HEK293 (cell line): ENCODE measurements around the gene SRMS.

Experiments
- CTCF ChIA-PET: fragments of 350-600 bp; formaldehyde crosslinking; extraction: SDS; loops from one replicate; lab custom pipeline; 2021; ENCODE audit warnings: antibody characterized with exemption; lab: Yijun Ruan, JAX
- POLR2A ChIA-PET: fragments of 300-600 bp; formaldehyde crosslinking; extraction: SDS; loops from one replicate; lab custom pipeline; 2020; ENCODE audit warnings: antibody characterized with exemption, inconsistent platforms; lab: Yijun Ruan, JAX
- H3K27ac ChIP-seq: fragments of 200-500 bp; sonication (Bioruptor generic); 2 replicates; pipeline ENCODE4 v1.5.1; 2014; ENCODE audit warnings: low read depth, low read length, control low read depth, inconsistent platforms; ENCODE audit errors: extremely low read depth
- H3K36me3 ChIP-seq, 2 experiments: fragments of 200-500 bp in 1 of 2; sonication (Bioruptor generic) in 1 of 2; 1 replicate in 1 of 2; 2 replicates in 1 of 2; pipeline ENCODE4 v1.5.1; 2014 to 2017; ENCODE audit warnings: inconsistent platforms in 2 of 2, low read length in 2 of 2; ENCODE audit not compliant: control insufficient read depth in 2 of 2, insufficient read depth in 1 of 2
- H3K4me1 ChIP-seq: fragments of 200-500 bp; sonication (Bioruptor generic); 2 replicates; pipeline ENCODE4 v1.5.1; 2014; ENCODE audit warnings: mild to moderate bottlenecking, low read length, inconsistent platforms; ENCODE audit not compliant: control insufficient read depth, insufficient read depth
- H3K4me3 ChIP-seq: 2 replicates; pipeline ENCODE4 v1.5.1; 2011; ENCODE audit warnings: low read depth, mild to moderate bottlenecking, control low read depth, low read length, moderate library complexity
- H3K9me3 ChIP-seq: fragments of 200-500 bp; sonication (Bioruptor generic); 2 replicates; pipeline ENCODE4 v1.5.1; 2014; ENCODE audit warnings: low read depth, low read length, inconsistent platforms; ENCODE audit not compliant: control insufficient read depth, insufficient read depth
- BCL11A ChIP-seq: fragments of 450-650 bp; formaldehyde crosslinking; IDR thresholded peaks from 2 replicates; pipeline ENCODE4 v1.5.1; 2016; ENCODE audit warnings: low read depth, missing biosample characterization, missing genetic modification characterization
- GLIS2 ChIP-seq: fragments of 450-650 bp; formaldehyde crosslinking; IDR thresholded peaks from 2 replicates; pipeline ENCODE4 v1.5.1; 2016; ENCODE audit warnings: missing biosample characterization, missing genetic modification characterization
- HOXC10 ChIP-seq: sonication (generic); formaldehyde crosslinking; IDR thresholded peaks from 2 replicates; pipeline ENCODE4 v1.8.1; 2023; ENCODE audit warnings: mild to moderate bottlenecking, missing genetic modification reagents
- HOXD13 ChIP-seq: sonication (generic); formaldehyde crosslinking; IDR thresholded peaks from 2 replicates; pipeline ENCODE4 v1.8.0; 2022; ENCODE audit warnings: missing genetic modification reagents, borderline replicate concordance
- KLF1 ChIP-seq: fragments of 450-650 bp; formaldehyde crosslinking; IDR thresholded peaks from 2 replicates; pipeline ENCODE4 v1.5.1; 2016; ENCODE audit warnings: missing biosample characterization, missing genetic modification characterization
- MEIS1 ChIP-seq: sonication (generic); formaldehyde crosslinking; IDR thresholded peaks from 2 replicates; pipeline ENCODE4 v1.8.1; 2022; ENCODE audit warnings: missing genetic modification reagents, mild to moderate bottlenecking, borderline replicate concordance
- MYNN ChIP-seq: fragments of 450-650 bp; formaldehyde crosslinking; IDR thresholded peaks from 2 replicates; pipeline ENCODE4 v1.5.1; 2016; ENCODE audit warnings: missing biosample characterization, missing genetic modification characterization, borderline replicate concordance
- SALL2 ChIP-seq: fragments of 450-650 bp; formaldehyde crosslinking; IDR thresholded peaks from 2 replicates; pipeline ENCODE4 v1.5.0; 2017; ENCODE audit warnings: missing biosample characterization, mild to moderate bottlenecking, missing genetic modification characterization, borderline replicate concordance
- SP3 ChIP-seq: fragments of 450-650 bp; formaldehyde crosslinking; IDR thresholded peaks from 2 replicates; pipeline ENCODE4 v1.5.1; 2016; ENCODE audit warnings: missing biosample characterization, missing genetic modification characterization
- SP7 ChIP-seq: fragments of 450-650 bp; formaldehyde crosslinking; IDR thresholded peaks from 2 replicates; pipeline ENCODE4 v1.5.1; 2016; ENCODE audit warnings: missing biosample characterization, missing genetic modification characterization
- ZBTB1 ChIP-seq: fragments of 450-650 bp; formaldehyde crosslinking; IDR thresholded peaks from 2 replicates; pipeline ENCODE4 v1.5.1; 2016; ENCODE audit warnings: missing biosample characterization, missing genetic modification characterization
- ZBTB48 ChIP-seq: fragments of 450-650 bp; formaldehyde crosslinking; IDR thresholded peaks from 2 replicates; pipeline ENCODE4 v1.5.1; 2016; ENCODE audit warnings: missing biosample characterization, missing genetic modification characterization
- ZBTB6 ChIP-seq: fragments of 450-650 bp; formaldehyde crosslinking; IDR thresholded peaks from 2 replicates; pipeline ENCODE4 v1.5.1; 2017; ENCODE audit warnings: missing biosample characterization, missing genetic modification characterization
- ZNF202 ChIP-seq: fragments of 450-650 bp; formaldehyde crosslinking; IDR thresholded peaks from 2 replicates; pipeline ENCODE4 v1.5.1; 2016; ENCODE audit warnings: missing biosample characterization, missing genetic modification characterization, borderline replicate concordance
- ZNF266 ChIP-seq: fragments of 450-650 bp; formaldehyde crosslinking; IDR thresholded peaks from 2 replicates; pipeline ENCODE4 v1.5.1; 2016; ENCODE audit warnings: missing biosample characterization, missing genetic modification characterization, low read depth
- ZNF416 ChIP-seq: fragments of 450-650 bp; formaldehyde crosslinking; IDR thresholded peaks from 2 replicates; pipeline ENCODE4 v1.5.1; 2016; ENCODE audit warnings: missing biosample characterization, missing genetic modification characterization
- ZNF514 ChIP-seq: fragments of 450-650 bp; formaldehyde crosslinking; IDR thresholded peaks from 2 replicates; pipeline ENCODE4 v1.5.1; 2016; ENCODE audit warnings: missing biosample characterization, missing genetic modification characterization
- ZNF544 ChIP-seq: fragments of 450-650 bp; formaldehyde crosslinking; IDR thresholded peaks from 2 replicates; pipeline ENCODE4 v1.5.0; 2017; ENCODE audit warnings: missing biosample characterization, missing genetic modification characterization
- ZNF596 ChIP-seq: fragments of 450-650 bp; IDR thresholded peaks from 2 replicates; pipeline ENCODE4 v1.5.0; 2018; ENCODE audit warnings: missing biosample characterization, mild to moderate bottlenecking, missing genetic modification characterization, moderate library complexity
- ZNF621 ChIP-seq: fragments of 450-650 bp; formaldehyde crosslinking; IDR thresholded peaks from 2 replicates; pipeline ENCODE4 v1.5.1; 2017; ENCODE audit warnings: missing biosample characterization, missing genetic modification characterization
- ZNF629 ChIP-seq: fragments of 450-650 bp; formaldehyde crosslinking; IDR thresholded peaks from 2 replicates; pipeline ENCODE4 v1.5.1; 2017; ENCODE audit warnings: missing biosample characterization, missing genetic modification characterization
- ZNF76 ChIP-seq: fragments of 450-650 bp; formaldehyde crosslinking; IDR thresholded peaks from 2 replicates; pipeline ENCODE4; 2016; ENCODE audit warnings: low read depth, missing biosample characterization, missing genetic modification characterization, borderline replicate concordance
- TF ChIP-seq, protein P1 (sequence below): fragments of 450-650 bp; formaldehyde crosslinking; IDR thresholded peaks from 2 replicates; pipeline ENCODE4 v1.5.1; 2017; ENCODE audit warnings: missing biosample characterization, missing genetic modification characterization
- TF ChIP-seq, protein P2 (sequence below): fragments of 450-650 bp; formaldehyde crosslinking; IDR thresholded peaks from 2 replicates; pipeline ENCODE4 v1.5.1; 2016; ENCODE audit warnings: missing biosample characterization, missing genetic modification characterization
- TF ChIP-seq, protein P3 (sequence below): fragments of 450-650 bp; formaldehyde crosslinking; IDR thresholded peaks from 2 replicates; pipeline ENCODE4 v1.5.1; 2016; ENCODE audit warnings: missing biosample characterization, missing genetic modification characterization, borderline replicate concordance
- TF ChIP-seq, protein P4 (sequence below): fragments of 450-650 bp; IDR thresholded peaks from 2 replicates; pipeline ENCODE4 v1.5.1; 2018; ENCODE audit warnings: missing biosample characterization, missing genetic modification characterization

The SRMS gene

DNA sequence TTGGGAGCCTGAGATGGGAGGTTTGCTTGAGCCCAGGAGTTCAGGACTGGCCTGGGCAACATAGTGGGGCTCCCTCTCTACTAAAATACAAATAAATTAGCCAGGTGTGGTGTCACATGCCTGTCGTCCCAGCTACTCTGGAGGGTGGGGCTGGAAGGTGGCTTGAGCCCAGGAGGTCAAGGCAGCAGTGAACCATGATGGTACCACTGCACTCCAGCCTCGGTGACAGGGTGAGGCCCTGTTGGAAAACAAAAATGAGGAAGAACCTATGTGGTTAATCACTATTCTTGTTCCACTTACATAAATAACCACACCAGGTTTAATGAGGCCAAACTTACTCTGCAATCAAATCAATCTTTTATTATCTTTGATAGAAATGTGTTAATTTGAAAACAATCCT, 21.6 kb downstream of the SRMS start:
- no peak overlapping the region for H3K4me3 ChIP-seq
- CTCF ChIA-PET, result no interaction called here
- H3K27ac ChIP-seq, result no peak overlapping the region
- H3K9me3 ChIP-seq, result no peaks in the 10 kb centered on the region
- no peaks in the 10 kb centered on the region for H3K4me1 ChIP-seq
- peaks cover 0 to 24% of the 10 kb centered on the region in 2 experiments; a peak in 1 of 3 replicates for H3K36me3 ChIP-seq
- POLR2A ChIA-PET, result interaction anchor here (0.7 to 0.8 kb wide), 4 partner anchors 19 to 232 kb away, joined by 3 to 5 read pairs (median 4); no protein-coding TSS in a partner anchor
- TF ChIP-seq ZNF202 (tag by site-specific recombination) (no peak), ZNF621 (tag by site-specific recombination) (no peak), ZNF514 (tag by site-specific recombination) (no peak), ZNF416 (tag by site-specific recombination) (no peak), BCL11A (tag by site-specific recombination) (no peak), MEIS1 (CRISPR knock-in tag) (no peak), ZNF266 (tag by site-specific recombination) (no peak), SP3 (tag by site-specific recombination) (no peak), HOXD13 (CRISPR knock-in tag) (no peak), ZNF544 (tag by site-specific recombination) (no peak), ZBTB48 (no peak), ZNF629 (tag by site-specific recombination) (no peak), ZBTB6 (tag by site-specific recombination) (no peak), ZBTB1 (no peak), SP7 (tag by site-specific recombination) (no peak), SALL2 (tag by site-specific recombination) (no peak), GLIS2 (tag by site-specific recombination) (no peak), HOXC10 (CRISPR knock-in tag) (no peak)
- TF ChIP-seq, protein P1, sequence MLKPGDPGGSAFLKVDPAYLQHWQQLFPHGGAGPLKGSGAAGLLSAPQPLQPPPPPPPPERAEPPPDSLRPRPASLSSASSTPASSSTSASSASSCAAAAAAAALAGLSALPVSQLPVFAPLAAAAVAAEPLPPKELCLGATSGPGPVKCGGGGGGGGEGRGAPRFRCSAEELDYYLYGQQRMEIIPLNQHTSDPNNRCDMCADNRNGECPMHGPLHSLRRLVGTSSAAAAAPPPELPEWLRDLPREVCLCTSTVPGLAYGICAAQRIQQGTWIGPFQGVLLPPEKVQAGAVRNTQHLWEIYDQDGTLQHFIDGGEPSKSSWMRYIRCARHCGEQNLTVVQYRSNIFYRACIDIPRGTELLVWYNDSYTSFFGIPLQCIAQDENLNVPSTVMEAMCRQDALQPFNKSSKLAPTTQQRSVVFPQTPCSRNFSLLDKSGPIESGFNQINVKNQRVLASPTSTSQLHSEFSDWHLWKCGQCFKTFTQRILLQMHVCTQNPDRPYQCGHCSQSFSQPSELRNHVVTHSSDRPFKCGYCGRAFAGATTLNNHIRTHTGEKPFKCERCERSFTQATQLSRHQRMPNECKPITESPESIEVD (tag by site-specific recombination), result no peak
- TF ChIP-seq, protein P2, sequence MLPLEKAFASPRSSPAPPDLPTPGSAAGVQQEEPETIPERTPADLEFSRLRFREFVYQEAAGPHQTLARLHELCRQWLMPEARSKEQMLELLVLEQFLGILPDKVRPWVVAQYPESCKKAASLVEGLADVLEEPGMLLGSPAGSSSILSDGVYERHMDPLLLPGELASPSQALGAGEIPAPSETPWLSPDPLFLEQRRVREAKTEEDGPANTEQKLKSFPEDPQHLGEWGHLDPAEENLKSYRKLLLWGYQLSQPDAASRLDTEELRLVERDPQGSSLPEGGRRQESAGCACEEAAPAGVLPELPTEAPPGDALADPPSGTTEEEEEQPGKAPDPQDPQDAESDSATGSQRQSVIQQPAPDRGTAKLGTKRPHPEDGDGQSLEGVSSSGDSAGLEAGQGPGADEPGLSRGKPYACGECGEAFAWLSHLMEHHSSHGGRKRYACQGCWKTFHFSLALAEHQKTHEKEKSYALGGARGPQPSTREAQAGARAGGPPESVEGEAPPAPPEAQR (tag by site-specific recombination), result no peak

- Histone ChIP-seq H3K4me1 (no peaks in the 10 kb centered on the region), H3K9me3 (no peaks in the 10 kb centered on the region), H3K36me3 (peaks cover 0 to 24% of the 10 kb centered on the region in 2 experiments; a peak in 1 of 3 replicates), H3K27ac (no peak overlapping the region), H3K4me3 (no peak overlapping the region)
- CTCF ChIA-PET, result no interaction called here
- POLR2A ChIA-PET, result interaction anchor here (0.7 kb wide), 3 partner anchors 47 to 231 kb away, joined by 4 to 5 read pairs (median 4); no protein-coding TSS in a partner anchor
- TF ChIP-seq MYNN, result no peak
- TF ChIP-seq ZNF76 (tag by site-specific recombination), result no peak
- TF ChIP-seq, protein P3, sequence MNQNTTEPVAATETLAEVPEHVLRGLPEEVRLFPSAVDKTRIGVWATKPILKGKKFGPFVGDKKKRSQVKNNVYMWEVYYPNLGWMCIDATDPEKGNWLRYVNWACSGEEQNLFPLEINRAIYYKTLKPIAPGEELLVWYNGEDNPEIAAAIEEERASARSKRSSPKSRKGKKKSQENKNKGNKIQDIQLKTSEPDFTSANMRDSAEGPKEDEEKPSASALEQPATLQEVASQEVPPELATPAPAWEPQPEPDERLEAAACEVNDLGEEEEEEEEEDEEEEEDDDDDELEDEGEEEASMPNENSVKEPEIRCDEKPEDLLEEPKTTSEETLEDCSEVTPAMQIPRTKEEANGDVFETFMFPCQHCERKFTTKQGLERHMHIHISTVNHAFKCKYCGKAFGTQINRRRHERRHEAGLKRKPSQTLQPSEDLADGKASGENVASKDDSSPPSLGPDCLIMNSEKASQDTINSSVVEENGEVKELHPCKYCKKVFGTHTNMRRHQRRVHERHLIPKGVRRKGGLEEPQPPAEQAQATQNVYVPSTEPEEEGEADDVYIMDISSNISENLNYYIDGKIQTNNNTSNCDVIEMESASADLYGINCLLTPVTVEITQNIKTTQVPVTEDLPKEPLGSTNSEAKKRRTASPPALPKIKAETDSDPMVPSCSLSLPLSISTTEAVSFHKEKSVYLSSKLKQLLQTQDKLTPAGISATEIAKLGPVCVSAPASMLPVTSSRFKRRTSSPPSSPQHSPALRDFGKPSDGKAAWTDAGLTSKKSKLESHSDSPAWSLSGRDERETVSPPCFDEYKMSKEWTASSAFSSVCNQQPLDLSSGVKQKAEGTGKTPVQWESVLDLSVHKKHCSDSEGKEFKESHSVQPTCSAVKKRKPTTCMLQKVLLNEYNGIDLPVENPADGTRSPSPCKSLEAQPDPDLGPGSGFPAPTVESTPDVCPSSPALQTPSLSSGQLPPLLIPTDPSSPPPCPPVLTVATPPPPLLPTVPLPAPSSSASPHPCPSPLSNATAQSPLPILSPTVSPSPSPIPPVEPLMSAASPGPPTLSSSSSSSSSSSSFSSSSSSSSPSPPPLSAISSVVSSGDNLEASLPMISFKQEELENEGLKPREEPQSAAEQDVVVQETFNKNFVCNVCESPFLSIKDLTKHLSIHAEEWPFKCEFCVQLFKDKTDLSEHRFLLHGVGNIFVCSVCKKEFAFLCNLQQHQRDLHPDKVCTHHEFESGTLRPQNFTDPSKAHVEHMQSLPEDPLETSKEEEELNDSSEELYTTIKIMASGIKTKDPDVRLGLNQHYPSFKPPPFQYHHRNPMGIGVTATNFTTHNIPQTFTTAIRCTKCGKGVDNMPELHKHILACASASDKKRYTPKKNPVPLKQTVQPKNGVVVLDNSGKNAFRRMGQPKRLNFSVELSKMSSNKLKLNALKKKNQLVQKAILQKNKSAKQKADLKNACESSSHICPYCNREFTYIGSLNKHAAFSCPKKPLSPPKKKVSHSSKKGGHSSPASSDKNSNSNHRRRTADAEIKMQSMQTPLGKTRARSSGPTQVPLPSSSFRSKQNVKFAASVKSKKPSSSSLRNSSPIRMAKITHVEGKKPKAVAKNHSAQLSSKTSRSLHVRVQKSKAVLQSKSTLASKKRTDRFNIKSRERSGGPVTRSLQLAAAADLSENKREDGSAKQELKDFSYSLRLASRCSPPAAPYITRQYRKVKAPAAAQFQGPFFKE, result no peak
- TF ChIP-seq ZNF596 (tag by site-specific recombination), result no peak
- no peak for TF ChIP-seq KLF1 (tag by site-specific recombination)
- TF ChIP-seq, protein P4, sequence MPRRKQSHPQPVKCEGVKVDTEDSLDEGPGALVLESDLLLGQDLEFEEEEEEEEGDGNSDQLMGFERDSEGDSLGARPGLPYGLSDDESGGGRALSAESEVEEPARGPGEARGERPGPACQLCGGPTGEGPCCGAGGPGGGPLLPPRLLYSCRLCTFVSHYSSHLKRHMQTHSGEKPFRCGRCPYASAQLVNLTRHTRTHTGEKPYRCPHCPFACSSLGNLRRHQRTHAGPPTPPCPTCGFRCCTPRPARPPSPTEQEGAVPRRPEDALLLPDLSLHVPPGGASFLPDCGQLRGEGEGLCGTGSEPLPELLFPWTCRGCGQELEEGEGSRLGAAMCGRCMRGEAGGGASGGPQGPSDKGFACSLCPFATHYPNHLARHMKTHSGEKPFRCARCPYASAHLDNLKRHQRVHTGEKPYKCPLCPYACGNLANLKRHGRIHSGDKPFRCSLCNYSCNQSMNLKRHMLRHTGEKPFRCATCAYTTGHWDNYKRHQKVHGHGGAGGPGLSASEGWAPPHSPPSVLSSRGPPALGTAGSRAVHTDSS (tag by site-specific recombination), result no peak
Measured at GRCh38 chr20:63525185-63525584, 22.4 kb downstream of the SRMS start.
